Loucy (cell line): ENCODE measurements around the gene GRB14.

Source experiments
- H2AFZ ChIP-seq: fragments of 200-600 bp; sonication (generic); 2 replicates; pipeline ENCODE4 v1.6.0; 2016; ENCODE audit warnings: antibody characterized with exemption, mild to moderate bottlenecking, low read length, moderate library complexity
- H3F3A ChIP-seq: fragments of 200-600 bp; 2 replicates; pipeline ENCODE4 v1.6.0; 2016; ENCODE audit warnings: antibody characterized with exemption, low read depth, mild to moderate bottlenecking
- H3K27me3 ChIP-seq: fragments of 200-600 bp; sonication (generic); 2 replicates; pipeline ENCODE4 v1.6.1; 2014; ENCODE audit warnings: low read length, mild to moderate bottlenecking; ENCODE audit not compliant: insufficient read depth, poor library complexity, severe bottlenecking
- H3K36me3 ChIP-seq: fragments of 200-600 bp; sonication (generic); 2 replicates; pipeline ENCODE4 v1.6.1; 2016; ENCODE audit warnings: low read length; ENCODE audit not compliant: insufficient read depth
- H3K4me1 ChIP-seq: fragments of 200-600 bp; sonication (generic); 2 replicates; pipeline ENCODE4 v1.5.1; 2014; ENCODE audit warnings: low read length, mild to moderate bottlenecking; ENCODE audit not compliant: insufficient read depth, poor library complexity, severe bottlenecking
- H3K4me2 ChIP-seq: fragments of 200-600 bp; sonication (generic); 2 replicates; pipeline ENCODE4 v1.6.0; 2014; ENCODE audit warnings: antibody characterized with exemption, low read length, low read depth, mild to moderate bottlenecking; ENCODE audit not compliant: poor library complexity, severe bottlenecking
- H3K4me3 ChIP-seq: fragments of 200-600 bp; sonication (generic); 2 replicates; pipeline ENCODE4 v1.5.1; 2014; ENCODE audit warnings: low read length, mild to moderate bottlenecking, mixed read lengths; ENCODE audit not compliant: poor library complexity, severe bottlenecking
- H3K79me2 ChIP-seq: fragments of 200-600 bp; sonication (generic); 2 replicates; pipeline ENCODE4 v1.6.1; 2014; ENCODE audit warnings: low read length; ENCODE audit not compliant: insufficient read depth
- H3K9ac ChIP-seq: fragments of 200-600 bp; sonication (generic); 2 replicates; pipeline ENCODE4 v1.6.0; 2014; ENCODE audit warnings: mild to moderate bottlenecking, low read depth, low read length, moderate library complexity; ENCODE audit not compliant: poor library complexity, severe bottlenecking
- H3K9me2 ChIP-seq: fragments of 200-600 bp; sonication (generic); replicated peaks from 2 replicates; pipeline ENCODE4 v1.6.1; 2016; ENCODE audit warnings: low read depth, low read length, mixed read lengths
- H3K9me3 ChIP-seq: fragments of 200-600 bp; sonication (generic); 2 replicates; pipeline ENCODE4 v1.6.1; 2014; ENCODE audit warnings: mild to moderate bottlenecking, antibody characterized with exemption, low read length, low read depth; ENCODE audit not compliant: insufficient read depth
- H4K20me1 ChIP-seq: fragments of 200-600 bp; sonication (generic); 2 replicates; pipeline ENCODE4 v1.6.0; 2014; ENCODE audit warnings: antibody characterized with exemption, low read length, mild to moderate bottlenecking; ENCODE audit not compliant: insufficient read depth, poor library complexity, severe bottlenecking
- CTCF ChIP-seq: fragments of 200-600 bp; sonication (generic); conservative IDR thresholded peaks from 2 replicates; pipeline ENCODE4 v1.5.1; 2014; ENCODE audit warnings: mild to moderate bottlenecking, antibody characterized with exemption, low read length
- EZH2phosphoT487 ChIP-seq: fragments of 200-600 bp; IDR thresholded peaks from 2 replicates; pipeline ENCODE4 v1.6.1; 2018; ENCODE audit warnings: antibody characterized with exemption, mild to moderate bottlenecking, moderate library complexity, borderline replicate concordance

GRB14 gene

GRCh38 chr2:164620873-164621763 is at the start of gene GRB14:
TSS of gene GRB14 (minus strand) at chr2:164621482. CDS start at chr2:164621309, 173 bp downstream.
- Histone ChIP-seq H4K20me1 (no peaks in the 10 kb centered on the region), H2AFZ (no peak within 1 kb of the TSS), H3F3A (no peaks in the 10 kb centered on the region), H3K4me2 (no peak within 1 kb of the TSS), H3K4me1 (no peaks in the 10 kb centered on the region), H3K9ac (no peak within 1 kb of the TSS), H3K27me3 (no peaks in the 10 kb centered on the region), H3K9me3 (no peaks in the 10 kb centered on the region), H3K4me3 (no peak within 1 kb of the TSS), H3K36me3 (no peaks in the 10 kb centered on the region), H3K9me2 (no peaks in the 10 kb centered on the region), H3K79me2 (no peaks in the 10 kb centered on the region)
- TF ChIP-seq EZH2phosphoT487 (no peak), CTCF (no peak)

GRCh38 chr2:164669291-164669690 is 48.0 kb upstream of the GRB14 start:
- Histone ChIP-seq H3F3A (no peaks in the 10 kb centered on the region), H3K36me3 (no peaks in the 10 kb centered on the region), H3K4me2 (no peak overlapping the region), H3K9ac (no peak overlapping the region), H3K4me1 (peaks cover 3% of the 10 kb centered on the region), H2AFZ (no peak overlapping the region), H3K79me2 (no peaks in the 10 kb centered on the region), H3K4me3 (no peak overlapping the region), H4K20me1 (no peaks in the 10 kb centered on the region), H3K27me3 (no peaks in the 10 kb centered on the region), H3K9me2 (no peaks in the 10 kb centered on the region), H3K9me3 (no peaks in the 10 kb centered on the region)
- no peak for TF ChIP-seq CTCF
- TF ChIP-seq EZH2phosphoT487, result no peak

GRCh38 chr2:164667566-164667965 is 46.3 kb upstream of the GRB14 start:
- no peak overlapping the region for H2AFZ ChIP-seq
- no peak overlapping the region for H3K9ac ChIP-seq
- peaks cover 3% of the 10 kb centered on the region for H3K4me1 ChIP-seq
- no peaks in the 10 kb centered on the region for H4K20me1 ChIP-seq
- H3K4me3 ChIP-seq, result no peak overlapping the region
- H3K9me3 ChIP-seq, result no peaks in the 10 kb centered on the region
- no peak overlapping the region for H3K4me2 ChIP-seq
- TF ChIP-seq EZH2phosphoT487 (no peak), CTCF (no peak)
- H3F3A ChIP-seq, result no peaks in the 10 kb centered on the region
- H3K27me3 ChIP-seq, result no peaks in the 10 kb centered on the region
- no peaks in the 10 kb centered on the region for H3K9me2 ChIP-seq
- no peaks in the 10 kb centered on the region for H3K36me3 ChIP-seq
- H3K79me2 ChIP-seq, result no peaks in the 10 kb centered on the region
